ENCODE results near the gene TMEM18.

TMEM18 gene

GRCh38 chr2:622357-622756, 54.8 kb downstream of the TMEM18 start:
- Histone ChIP-seq H3K9me3 (replicated peaks in 1 of 11) (peaks cover 10 to 30% (median 20%) of the 10 kb centered on the region in 11 experiments; a peak in 20 of 22 replicates), H3K4me2 (no peak overlapping the region), H3K36me3 (no peaks in the 10 kb centered on the region), H3K4me1 (no peaks in the 10 kb centered on the region), H4K20me1 (no peaks in the 10 kb centered on the region), H3K27ac (no peak overlapping the region), H3K9ac (no peak overlapping the region), H3K27me3 (no peaks in the 10 kb centered on the region), H3K4me3 (no peak overlapping the region)
- TF ChIP-seq Cebpa-rat (IDR thresholded peaks at IDR 0.05), result no peak

GRCh38 chr2:621303-622099, 55.7 kb downstream of the TMEM18 start:
- Histone ChIP-seq H3K9ac (no peak overlapping the region), H3K4me1 (no peaks in the 10 kb centered on the region), H4K20me1 (no peaks in the 10 kb centered on the region), H3K36me3 (no peaks in the 10 kb centered on the region), H3K27ac (no peak overlapping the region), H3K27me3 (no peaks in the 10 kb centered on the region), H3K9me3 (replicated peaks in 1 of 11) (peaks cover 10 to 30% (median 20%) of the 10 kb centered on the region in 11 experiments; a peak in 20 of 22 replicates), H3K4me3 (no peak overlapping the region), H3K4me2 (no peak overlapping the region)
- no peak for TF ChIP-seq Cebpa-rat (IDR thresholded peaks at IDR 0.05)

GRCh38 chr2:620471-621302, 56.5 kb downstream of the TMEM18 start:
- no peak overlapping the region for H3K27ac ChIP-seq
- no peaks in the 10 kb centered on the region for H3K36me3 ChIP-seq
- H3K9me3 ChIP-seq (replicated peaks in 1 of 11), result peaks cover 10 to 30% (median 20%) of the 10 kb centered on the region in 11 experiments; a peak in 20 of 22 replicates
- H4K20me1 ChIP-seq, result no peaks in the 10 kb centered on the region
- no peak overlapping the region for H3K4me3 ChIP-seq
- no peaks in the 10 kb centered on the region for H3K27me3 ChIP-seq
- TF ChIP-seq Cebpa-rat (IDR thresholded peaks at IDR 0.05), result no peak
- no peak overlapping the region for H3K4me2 ChIP-seq
- no peaks in the 10 kb centered on the region for H3K4me1 ChIP-seq
- H3K9ac ChIP-seq, result no peak overlapping the region

GRCh38 chr2:620004-620403, 57.2 kb downstream of the TMEM18 start:
- Histone ChIP-seq H3K27me3 (no peaks in the 10 kb centered on the region), H3K36me3 (no peaks in the 10 kb centered on the region), H3K9ac (no peak overlapping the region), H3K27ac (no peak overlapping the region), H3K4me3 (no peak overlapping the region), H4K20me1 (no peaks in the 10 kb centered on the region), H3K9me3 (replicated peaks in 1 of 11) (peaks cover 10 to 30% (median 20%) of the 10 kb centered on the region in 11 experiments; a peak in 20 of 22 replicates), H3K4me1 (no peaks in the 10 kb centered on the region), H3K4me2 (no peak overlapping the region)
- TF ChIP-seq Cebpa-rat (IDR thresholded peaks at IDR 0.05), result no peak

GRCh38 chr2:618422-618990, 58.7 kb downstream of the TMEM18 start:
- TF ChIP-seq Cebpa-rat (IDR thresholded peaks at IDR 0.05), result no peak
- H3K27me3 ChIP-seq, result no peaks in the 10 kb centered on the region
- H4K20me1 ChIP-seq, result no peaks in the 10 kb centered on the region
- no peak overlapping the region for H3K4me2 ChIP-seq
- peaks cover 10 to 30% (median 20%) of the 10 kb centered on the region in 11 experiments; a peak in 20 of 22 replicates for H3K9me3 ChIP-seq (replicated peaks in 1 of 11)
- H3K27ac ChIP-seq, result no peak overlapping the region
- no peaks in the 10 kb centered on the region for H3K4me1 ChIP-seq
- H3K9ac ChIP-seq, result no peak overlapping the region
- no peak overlapping the region for H3K4me3 ChIP-seq
- H3K36me3 ChIP-seq, result no peaks in the 10 kb centered on the region

GRCh38 chr2:618005-618404, 59.2 kb downstream of the TMEM18 start:
- H3K4me3 ChIP-seq, result no peak overlapping the region
- no peaks in the 10 kb centered on the region for H3K27me3 ChIP-seq
- no peak overlapping the region for H3K4me2 ChIP-seq
- H3K9me3 ChIP-seq (replicated peaks in 1 of 11), result peaks cover 10 to 30% (median 20%) of the 10 kb centered on the region in 11 experiments; a peak in 20 of 22 replicates
- H4K20me1 ChIP-seq, result no peaks in the 10 kb centered on the region
- no peaks in the 10 kb centered on the region for H3K4me1 ChIP-seq
- no peak for TF ChIP-seq Cebpa-rat (IDR thresholded peaks at IDR 0.05)
- no peak overlapping the region for H3K27ac ChIP-seq
- H3K9ac ChIP-seq, result no peak overlapping the region
- no peaks in the 10 kb centered on the region for H3K36me3 ChIP-seq
